Astrocyte of the cerebellum (primary cell): ENCODE results near the gene WNT9A.

Experiments
- DNase-seq: peaks from one replicate; pipeline ENCODE4 v3.0.0-alpha.2; 2011; ENCODE audit warnings: low read depth
- H3K4me3 ChIP-seq: 2 replicates; pipeline ENCODE4 v1.5.1; 2011; ENCODE audit warnings: mild to moderate bottlenecking, low read depth, low read length, moderate library complexity
- CTCF ChIP-seq: IDR thresholded peaks from 2 replicates; pipeline ENCODE4 v1.5.1; 2012; ENCODE audit warnings: low read length, low read depth, moderate library complexity, mild to moderate bottlenecking; ENCODE audit errors: missing control alignments
- in situ Hi-C: cut with HindIII; loops from 2 replicates; pipeline ENCODE4 v1.10.0; 2017; ENCODE audit warnings: low sequenced_read_pairs

WNT9A gene

DNA sequence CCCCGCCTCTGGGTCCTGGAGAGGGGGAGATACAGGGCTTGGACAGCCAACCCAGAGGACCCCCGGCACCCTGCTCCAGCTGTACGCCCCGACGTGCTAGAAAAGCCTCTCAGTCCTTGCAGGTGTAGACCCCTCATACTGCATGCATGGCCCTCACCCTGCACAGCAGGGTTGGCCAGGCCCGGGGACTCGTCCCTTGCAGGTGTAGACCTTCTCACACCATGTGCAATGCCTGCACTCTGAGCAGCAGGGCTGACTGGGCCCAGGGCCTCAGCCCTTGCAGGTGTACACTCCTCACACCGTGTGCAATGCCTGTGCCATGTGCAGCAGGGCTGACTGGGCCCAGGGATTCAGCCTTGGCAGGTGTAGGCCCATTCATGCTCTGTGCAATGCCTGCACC lies 26.8 kb downstream of the WNT9A start:
- H3K4me3 ChIP-seq, result no peak overlapping the region
- DNase-seq, result no peak
- in situ Hi-C loops, result no loop called here
- TF ChIP-seq CTCF, result no peak

GRCh38 chr1:227920426-227920825 lies 27.3 kb downstream of the WNT9A start:
- in situ Hi-C loops, result no loop called here

DNA sequence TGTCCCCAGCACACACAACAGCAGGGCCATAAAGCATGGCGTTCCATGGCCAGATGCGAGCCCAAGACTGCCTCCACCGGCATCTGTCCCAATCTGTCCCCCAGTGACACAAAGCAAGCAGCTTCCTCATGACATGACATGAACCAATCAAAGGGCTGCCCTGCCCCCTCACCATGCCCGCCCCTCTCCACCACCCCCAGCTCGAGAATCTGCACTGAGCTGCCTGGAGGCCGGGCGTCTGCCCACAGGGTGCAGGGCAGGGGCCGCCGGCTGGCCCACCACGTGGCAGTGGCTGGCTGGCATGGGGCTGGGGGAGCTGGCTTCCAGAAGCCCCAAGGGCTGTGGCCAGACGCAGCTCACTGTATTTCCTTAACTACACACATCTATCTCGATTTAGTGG lies 27.8 kb downstream of the WNT9A start:
- DNase-seq, result no peak
- in situ Hi-C loops, result no loop called here
- H3K4me3 ChIP-seq, result no peak overlapping the region
- no peak for TF ChIP-seq CTCF

More at GRCh38 chr1:227920426-227920825, 27.3 kb downstream of the WNT9A start:
- TF ChIP-seq CTCF, result no peak
- no peak for DNase-seq
- H3K4me3 ChIP-seq, result no peak overlapping the region

DNA sequence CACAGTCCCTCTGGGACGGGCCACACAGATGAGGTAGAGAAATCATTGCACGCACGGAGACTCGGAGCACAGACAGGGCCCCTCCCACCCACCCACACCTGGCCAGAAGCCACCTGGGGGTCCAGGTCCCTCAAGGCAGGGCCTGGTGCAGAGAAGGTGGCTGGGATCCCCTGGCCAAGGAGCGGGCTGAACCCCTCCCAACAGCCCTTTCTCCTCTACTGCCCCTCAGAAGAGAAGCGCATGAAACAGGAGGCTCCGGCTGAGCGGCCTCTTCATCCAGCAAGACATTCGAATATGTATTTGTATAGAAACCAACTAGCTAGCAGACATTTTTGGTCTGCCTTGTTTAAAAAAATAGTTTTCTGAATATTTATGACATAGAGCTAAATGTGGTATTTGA lies 29.0 kb downstream of the WNT9A start:
- H3K4me3 ChIP-seq, result no peak overlapping the region
- TF ChIP-seq CTCF, result no peak
- DNase-seq, result no peak
- in situ Hi-C loops, result no loop called here

GRCh38 chr1:227918083-227918700 lies 29.5 kb downstream of the WNT9A start:
- no peak for DNase-seq
- in situ Hi-C loops, result no loop called here
- TF ChIP-seq CTCF, result no peak
- no peak overlapping the region for H3K4me3 ChIP-seq

- in situ Hi-C loops, result no loop called here
Observed at GRCh38 chr1:227917081-227917950, 30.4 kb downstream of the WNT9A start.

More at GRCh38 chr1:227917081-227917950, 30.4 kb downstream of the WNT9A start:
- no peak for DNase-seq
- no peak for TF ChIP-seq CTCF
- no peak overlapping the region for H3K4me3 ChIP-seq
